ENCODE results near the gene DYRK1A. TPM values are rescaled to one million over a fixed set of nuclear protein-coding genes. Genes with fewer than 3 reads are reported as not detected.
A peak's percentile ranks its signal among the peaks of the same experiment; 100 is the strongest.

Gene DYRK1A
- total and polyA plus RNA-seq, 10 of the 15 experiments (the other 5 are each of a cell fraction or from before 2014, with no cell fraction given), result 2.4 to 68.6 (median 30.7) TPM

DNA sequence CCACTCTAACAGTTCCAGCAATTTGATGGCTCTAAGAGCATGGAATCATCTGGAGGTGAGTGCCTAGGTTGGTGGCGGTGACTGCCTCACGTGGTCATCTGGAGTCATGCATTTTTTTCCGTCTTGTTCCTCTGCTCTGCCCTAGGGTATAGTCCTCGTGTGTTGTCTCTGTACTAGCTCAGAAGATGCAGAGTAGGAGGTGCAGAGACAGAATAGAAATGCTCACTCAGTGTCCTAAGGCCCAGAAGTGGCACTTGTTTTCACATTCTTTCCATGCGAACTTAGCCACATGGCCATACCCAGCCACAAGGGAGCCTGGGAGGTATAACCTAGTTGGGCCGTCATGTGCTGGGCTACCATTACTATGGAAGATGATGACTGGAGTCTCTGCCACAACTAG, 30.3 kb downstream of the DYRK1A start:
- in situ Hi-C loops (cut with MboI) (no loop called here), intact Hi-C loops (cut with micrococcal nuclease; ENCODE audit: unreplicated experiment) (no loop called here)
- no peak overlapping the region for H3K9ac ChIP-seq (ENCODE audit: control insufficient read depth, insufficient read depth, low read length)
- H3K36me3 ChIP-seq (ENCODE audit: control insufficient read depth in 2 of 2, insufficient read depth in 2 of 2, low read length in 1 of 2), result peaks cover 2 to 4% of the 10 kb centered on the region in 2 experiments; a peak in 3 of 4 replicates
- H4K20me1 ChIP-seq (ENCODE audit: control insufficient read depth, insufficient read depth), result peaks cover 6% of the 10 kb centered on the region; the same call in 1 of the 2 replicates
- CTCF ChIA-PET, result no interaction called here
- H3K79me2 ChIP-seq (ENCODE audit: control insufficient read depth, insufficient read depth, low read length), result peaks cover 93% of the 10 kb centered on the region
- ATAC-seq, result peak; percentile 17; the same call in 1 of the 3 replicates
- POLR2A ChIA-PET, result interaction anchor here (0.5 to 0.6 kb wide), 2 partner anchors 168 to 418 kb away, joined by 3 read pairs; no protein-coding TSS in a partner anchor
- H3K4me1 ChIP-seq (ENCODE audit: control insufficient read depth, insufficient read depth, low read length), result no peaks in the 10 kb centered on the region
- DNase-seq (ENCODE audit: low read depth, low spot score), result no peak
- no peak overlapping the region for H3K4me3 ChIP-seq
- H2AFZ ChIP-seq (ENCODE audit: control insufficient read depth, low read depth, low read length), result no peak overlapping the region
- WGBS (ENCODE audit: insufficient coverage, insufficient replicate concordance, low lambda C conversion rate, missing lambda C conversion rate), result 90% methylated on average over 6 of the region's 6 CpGs
- BruUV-seq (replicated peaks), result no TSS peak
- no peak overlapping the region for H3K27ac ChIP-seq (ENCODE audit: control insufficient read depth, insufficient read depth)
- H3K27me3 ChIP-seq (replicated peaks in 1 of 2; ENCODE audit: control insufficient read depth in 2 of 2, insufficient read depth in 2 of 2, low read length in 1 of 2), result no peaks in the 10 kb centered on the region
- H3K9me3 ChIP-seq (replicated peaks; ENCODE audit: control insufficient read depth, insufficient read depth, low read length), result peaks cover 10% of the 10 kb centered on the region
- SMC1A ChIA-PET (ENCODE audit: uncharacterized antibody, unreplicated experiment), result no interaction called here
- H3K4me2 ChIP-seq (ENCODE audit: control insufficient read depth, insufficient read depth), result no peak overlapping the region
- TF ChIP-seq TBL1XR1 (IDR thresholded peaks at IDR 0.05; ENCODE audit: low read depth, low read length) (no peak), SMAD5 (IDR thresholded peaks at IDR 0.05; ENCODE audit: low read depth) (no peak), NFYA (IDR thresholded peaks at IDR 0.05; ENCODE audit: borderline replicate concordance, low read depth, low read length) (no peak), MYB (IDR thresholded peaks at IDR 0.05; ENCODE audit: borderline replicate concordance, low read depth, low read length) (no peak), FOS (IDR thresholded peaks at IDR 0.05; ENCODE audit: borderline replicate concordance, extremely low read depth, insufficient read length) (no peak), POLR2AphosphoS5 (IDR thresholded peaks at IDR 0.05; ENCODE audit: low read length) (no peak), NR2C2 (IDR thresholded peaks at IDR 0.05; ENCODE audit: borderline replicate concordance, control insufficient read depth, insufficient read length, low read depth) (no peak), CREM (IDR thresholded peaks at IDR 0.05; ENCODE audit: low read depth) (no peak), POLR2A (IDR thresholded peaks at IDR 0.05; ENCODE audit: low read depth, low read length) (no peak), SIX5 (IDR thresholded peaks at IDR 0.05; ENCODE audit: low read depth, low read length, severe bottlenecking) (no peak), SUPT20H (IDR thresholded peaks at IDR 0.05; ENCODE audit: borderline replicate concordance, control insufficient read depth, low read depth, low read length) (no peak), ZNF384 (IDR thresholded peaks at IDR 0.05; ENCODE audit: borderline replicate concordance, low read depth, low read length) (no peak)
- TF ChIP-seq, protein P1, sequence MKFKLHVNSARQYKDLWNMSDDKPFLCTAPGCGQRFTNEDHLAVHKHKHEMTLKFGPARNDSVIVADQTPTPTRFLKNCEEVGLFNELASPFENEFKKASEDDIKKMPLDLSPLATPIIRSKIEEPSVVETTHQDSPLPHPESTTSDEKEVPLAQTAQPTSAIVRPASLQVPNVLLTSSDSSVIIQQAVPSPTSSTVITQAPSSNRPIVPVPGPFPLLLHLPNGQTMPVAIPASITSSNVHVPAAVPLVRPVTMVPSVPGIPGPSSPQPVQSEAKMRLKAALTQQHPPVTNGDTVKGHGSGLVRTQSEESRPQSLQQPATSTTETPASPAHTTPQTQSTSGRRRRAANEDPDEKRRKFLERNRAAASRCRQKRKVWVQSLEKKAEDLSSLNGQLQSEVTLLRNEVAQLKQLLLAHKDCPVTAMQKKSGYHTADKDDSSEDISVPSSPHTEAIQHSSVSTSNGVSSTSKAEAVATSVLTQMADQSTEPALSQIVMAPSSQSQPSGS (IDR thresholded peaks at IDR 0.05; ENCODE audit: low read length), result no peak
- TF ChIP-seq, protein P2, sequence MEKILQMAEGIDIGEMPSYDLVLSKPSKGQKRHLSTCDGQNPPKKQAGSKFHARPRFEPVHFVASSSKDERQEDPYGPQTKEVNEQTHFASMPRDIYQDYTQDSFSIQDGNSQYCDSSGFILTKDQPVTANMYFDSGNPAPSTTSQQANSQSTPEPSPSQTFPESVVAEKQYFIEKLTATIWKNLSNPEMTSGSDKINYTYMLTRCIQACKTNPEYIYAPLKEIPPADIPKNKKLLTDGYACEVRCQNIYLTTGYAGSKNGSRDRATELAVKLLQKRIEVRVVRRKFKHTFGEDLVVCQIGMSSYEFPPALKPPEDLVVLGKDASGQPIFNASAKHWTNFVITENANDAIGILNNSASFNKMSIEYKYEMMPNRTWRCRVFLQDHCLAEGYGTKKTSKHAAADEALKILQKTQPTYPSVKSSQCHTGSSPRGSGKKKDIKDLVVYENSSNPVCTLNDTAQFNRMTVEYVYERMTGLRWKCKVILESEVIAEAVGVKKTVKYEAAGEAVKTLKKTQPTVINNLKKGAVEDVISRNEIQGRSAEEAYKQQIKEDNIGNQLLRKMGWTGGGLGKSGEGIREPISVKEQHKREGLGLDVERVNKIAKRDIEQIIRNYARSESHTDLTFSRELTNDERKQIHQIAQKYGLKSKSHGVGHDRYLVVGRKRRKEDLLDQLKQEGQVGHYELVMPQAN (conservative IDR thresholded peaks at IDR 0.05), result no peak
- TF ChIP-seq, protein P3, sequence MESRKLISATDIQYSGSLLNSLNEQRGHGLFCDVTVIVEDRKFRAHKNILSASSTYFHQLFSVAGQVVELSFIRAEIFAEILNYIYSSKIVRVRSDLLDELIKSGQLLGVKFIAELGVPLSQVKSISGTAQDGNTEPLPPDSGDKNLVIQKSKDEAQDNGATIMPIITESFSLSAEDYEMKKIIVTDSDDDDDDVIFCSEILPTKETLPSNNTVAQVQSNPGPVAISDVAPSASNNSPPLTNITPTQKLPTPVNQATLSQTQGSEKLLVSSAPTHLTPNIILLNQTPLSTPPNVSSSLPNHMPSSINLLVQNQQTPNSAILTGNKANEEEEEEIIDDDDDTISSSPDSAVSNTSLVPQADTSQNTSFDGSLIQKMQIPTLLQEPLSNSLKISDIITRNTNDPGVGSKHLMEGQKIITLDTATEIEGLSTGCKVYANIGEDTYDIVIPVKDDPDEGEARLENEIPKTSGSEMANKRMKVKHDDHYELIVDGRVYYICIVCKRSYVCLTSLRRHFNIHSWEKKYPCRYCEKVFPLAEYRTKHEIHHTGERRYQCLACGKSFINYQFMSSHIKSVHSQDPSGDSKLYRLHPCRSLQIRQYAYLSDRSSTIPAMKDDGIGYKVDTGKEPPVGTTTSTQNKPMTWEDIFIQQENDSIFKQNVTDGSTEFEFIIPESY (IDR thresholded peaks at IDR 0.05), result no peak
- RAD21 ChIA-PET (ENCODE audit: unreplicated experiment), result no interaction called here
- FAIRE-seq, result no peak

All from GM12878 (cell line).